Small intestine (tissue), 7 donors: ENCODE results near the gene ENPP3. TPM values are rescaled to one million over a fixed set of nuclear protein-coding genes. Genes with fewer than 3 reads are reported as not detected.

Experiments
- DNase-seq, 2 donors: peaks; one replicate each; pipeline versions ENCODE4 v3.0.0 to v3.0.0-alpha.2; 2013
- FAIRE-seq: peaks from 2 replicates; lab custom pipeline; 2012; peaks lifted over from hg19 to GRCh38; lab: Jason Lieb, UNC
- H3K27ac ChIP-seq, 3 donors: one replicate each; pipeline ENCODE4 v1.5.1; 2013; ENCODE audit warnings: low read length in 2 of 3, mild to moderate bottlenecking in 2 of 3, control low read depth in 1 of 3, inconsistent platforms in 1 of 3, low read depth in 1 of 3, moderate library complexity in 1 of 3
- H3K27me3 ChIP-seq, 3 donors: one replicate each; pipeline ENCODE4 v1.6.1; 2013; ENCODE audit warnings: low read length in 3 of 3, inconsistent platforms in 1 of 3; ENCODE audit not compliant: control insufficient read depth in 3 of 3, insufficient read depth in 3 of 3
- H3K36me3 ChIP-seq, 3 donors: one replicate each; pipeline ENCODE4 v1.6.1; 2013; ENCODE audit warnings: low read length in 3 of 3, inconsistent platforms in 1 of 3, low read depth in 1 of 3, mild to moderate bottlenecking in 1 of 3, moderate library complexity in 1 of 3; ENCODE audit not compliant: control insufficient read depth in 3 of 3, insufficient read depth in 2 of 3
- H3K4me1 ChIP-seq, 3 donors: one replicate each; pipeline ENCODE4 v1.6.1; 2013; ENCODE audit warnings: low read length in 2 of 3, inconsistent platforms in 1 of 3, low read depth in 1 of 3, mild to moderate bottlenecking in 1 of 3, moderate library complexity in 1 of 3; ENCODE audit not compliant: control insufficient read depth in 3 of 3, insufficient read depth in 2 of 3
- H3K4me3 ChIP-seq, 3 donors: one replicate each; pipeline ENCODE4 v1.5.1; 2013; ENCODE audit warnings: low read length in 3 of 3, control low read depth in 1 of 3, inconsistent platforms in 1 of 3, low read depth in 1 of 3, mild to moderate bottlenecking in 1 of 3, moderate library complexity in 1 of 3
- H3K9me3 ChIP-seq, 2 donors: one replicate each; pipeline ENCODE4 v1.6.1; 2013; ENCODE audit warnings: low read depth in 1 of 2, low read length in 1 of 2; ENCODE audit not compliant: control insufficient read depth in 2 of 2, insufficient read depth in 1 of 2
- WGBS, 3 donors: extraction: QIAGEN DNeasy Blood & Tissue Kit; methylation state at CpG; one replicate each; pipeline ENCODE4 v1.1.7; 2013; 5-methylcytosine and 5-hydroxymethylcytosine counted together
- polyA plus RNA-seq, 4 donors: library from polyadenylated mRNA; stranded (reverse) in 3 of 4; unstranded in 1 of 4; fragments of 200-250 nt in 3 of 4; fragments of 120-200 nt in 1 of 4; gene quantifications; one replicate each; pipeline versions ENCODE4 v1.2.1 to v1.2.3, GENCODE V29; 2013
- donor health status: healthy with polysubstance abuse.
- donor health status: control.
- donor health status: control.
- donor health status: Bipolar disorder and iron deficiency.
- donor health status: healthy.

The ENPP3 gene
- polyA plus RNA-seq, 4 donors, result 0.57 to 53.0 (median 7.2) TPM

DNA sequence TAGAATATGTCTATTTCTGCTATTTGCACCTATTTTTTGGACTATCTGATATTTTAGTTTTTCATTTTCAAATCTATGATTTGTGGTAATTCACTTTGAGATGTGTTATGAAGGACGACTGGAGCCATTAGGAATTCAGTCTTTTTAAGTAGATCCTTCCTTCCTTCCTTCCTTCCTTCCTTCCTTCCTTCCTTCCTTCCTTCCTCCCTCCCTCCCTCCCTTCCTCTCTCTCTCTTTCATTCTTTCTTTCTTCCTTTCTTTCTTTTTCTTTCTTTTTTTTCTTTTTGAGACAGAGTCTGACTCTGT, 124.6 kb downstream of the ENPP3 start:
- WGBS, 3 donors, result 70 to 83% (median 83%) methylated on average over 1 of the region's 1 CpG
- H3K4me1 ChIP-seq, result peaks cover 0 to 9% (median 0%) of the 10 kb centered on the region in 3 donors
- no peak for FAIRE-seq

DNA sequence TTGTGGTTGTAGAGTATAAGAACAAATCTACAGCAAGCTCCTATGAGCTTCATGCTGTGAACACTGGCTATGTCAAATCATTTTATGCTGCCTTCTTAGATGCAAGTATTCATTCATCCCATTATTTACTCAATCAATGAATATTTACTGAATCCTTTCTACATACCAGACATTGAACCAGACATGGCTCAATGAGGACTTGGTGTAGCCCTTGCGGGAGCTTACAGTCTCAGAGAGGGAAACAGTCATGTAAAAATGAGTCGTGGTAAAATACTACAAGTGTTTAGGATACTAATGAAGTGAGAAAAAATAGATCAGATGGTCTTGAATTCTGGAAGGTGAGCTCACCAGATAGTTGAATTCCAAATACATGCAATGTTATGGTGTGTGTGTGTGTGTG, 125.9 kb downstream of the ENPP3 start:
- H3K27ac ChIP-seq, result no peak overlapping the region
- H3K4me3 ChIP-seq, result no peak overlapping the region
- 86 to 94% (median 90%) methylated on average over 2 of the region's 2 CpGs for WGBS, 3 donors
- H3K9me3 ChIP-seq, result no peaks in the 10 kb centered on the region
- no peaks in the 10 kb centered on the region for H3K36me3 ChIP-seq
- peaks cover 0 to 12% (median 0%) of the 10 kb centered on the region in 3 donors for H3K4me1 ChIP-seq
- FAIRE-seq (no peak), DNase-seq (no peak)
- H3K27me3 ChIP-seq, result no peaks in the 10 kb centered on the region

More for the DNA sequence above, 124.6 kb downstream of the ENPP3 start:
- no peaks in the 10 kb centered on the region for H3K36me3 ChIP-seq
- DNase-seq, result no peak
- no peaks in the 10 kb centered on the region for H3K27me3 ChIP-seq
- H3K27ac ChIP-seq, result no peak overlapping the region
- no peaks in the 10 kb centered on the region for H3K9me3 ChIP-seq
- H3K4me3 ChIP-seq, result no peak overlapping the region

DNA sequence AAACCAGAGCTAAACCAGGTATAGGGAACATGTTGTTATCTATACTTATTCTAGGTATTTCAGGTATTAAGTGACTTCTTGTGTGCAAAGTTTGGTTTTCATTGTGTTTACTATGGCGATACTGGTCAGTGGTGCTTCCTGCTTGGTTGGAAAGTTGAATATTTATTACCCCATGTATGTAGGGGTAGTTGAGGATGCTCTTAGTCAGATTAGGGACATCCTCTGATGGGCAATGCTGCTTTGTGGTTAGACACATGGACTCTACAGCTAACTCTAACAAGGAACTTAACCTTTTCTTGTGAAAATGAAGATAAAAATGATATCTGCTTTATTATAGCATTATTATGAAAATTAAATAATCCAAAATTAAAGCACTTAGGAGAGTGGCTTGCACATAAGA, 126.6 kb downstream of the ENPP3 start:
- Histone ChIP-seq H3K27ac (no peak overlapping the region), H3K9me3 (no peaks in the 10 kb centered on the region), H3K36me3 (no peaks in the 10 kb centered on the region), H3K27me3 (no peaks in the 10 kb centered on the region), H3K4me3 (no peak overlapping the region), H3K4me1 (peaks cover 0 to 12% (median 0%) of the 10 kb centered on the region in 3 donors)
- WGBS, 3 donors, result 50 to 55% (median 53%) methylated on average over 1 of the region's 1 CpG
- DNase-seq (no peak), FAIRE-seq (no peak)

DNA sequence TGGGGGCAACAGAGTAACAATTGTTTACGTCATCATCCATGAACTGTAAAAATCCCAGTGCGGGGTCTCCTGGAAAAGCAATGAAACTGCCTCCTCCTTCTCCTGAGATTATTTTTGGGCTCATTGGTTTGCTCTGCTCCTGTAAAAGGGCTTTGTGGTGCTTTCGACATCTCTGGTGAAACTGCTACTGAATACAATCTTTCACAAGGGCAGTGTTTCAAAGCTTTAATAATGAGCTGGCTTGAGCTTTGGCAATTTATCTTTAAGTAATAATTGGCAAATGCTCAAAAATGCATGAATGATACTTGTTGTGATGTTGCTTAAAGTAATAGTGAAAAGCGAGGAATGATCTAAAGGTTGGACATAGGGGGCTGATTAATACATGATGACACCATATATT, 127.2 kb downstream of the ENPP3 start:
- 88 to 91% (median 90%) methylated on average over 4 of the region's 4 CpGs for WGBS, 3 donors
- Histone ChIP-seq H3K9me3 (no peaks in the 10 kb centered on the region), H3K27ac (no peak overlapping the region), H3K4me1 (peaks cover 0 to 12% (median 0%) of the 10 kb centered on the region in 3 donors), H3K36me3 (no peaks in the 10 kb centered on the region), H3K27me3 (no peaks in the 10 kb centered on the region), H3K4me3 (no peak overlapping the region)
- FAIRE-seq (no peak), DNase-seq (no peak)

DNA sequence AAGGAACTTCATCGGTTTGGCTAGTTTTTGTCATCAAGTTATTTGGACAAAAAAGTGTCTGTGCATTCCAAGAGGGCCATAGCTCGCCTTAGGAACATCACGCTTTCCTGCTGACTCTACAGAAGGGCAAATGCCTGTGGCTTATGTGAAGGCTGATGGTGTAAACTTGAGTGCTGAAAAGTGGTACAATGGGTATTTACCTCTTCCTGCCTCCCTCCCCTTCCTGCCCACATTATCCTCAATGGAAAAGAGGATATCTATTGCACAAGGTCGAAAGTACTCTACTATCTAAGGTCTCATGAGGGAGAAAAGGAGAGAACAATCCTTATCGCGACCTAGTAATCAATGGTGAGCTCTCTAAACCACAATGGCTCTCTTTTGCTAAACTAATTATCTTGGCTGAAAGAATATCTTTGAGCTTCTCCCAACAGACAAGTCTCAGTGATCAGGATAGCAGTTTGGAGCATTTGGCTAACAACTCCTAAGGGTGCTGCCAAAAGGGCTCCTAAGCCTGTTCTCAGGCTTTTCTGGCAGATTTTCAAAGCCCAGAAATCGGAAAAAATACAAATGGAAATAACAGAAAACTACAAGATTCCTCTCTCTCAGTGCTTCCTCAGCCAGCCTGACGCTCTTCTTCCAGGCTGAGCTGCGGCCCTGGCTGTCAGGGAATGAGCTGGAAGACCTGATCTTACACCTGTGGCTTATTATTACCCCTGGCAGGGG, 128.1 kb downstream of the ENPP3 start:
- Histone ChIP-seq H3K4me1 (peaks cover 0 to 12% (median 0%) of the 10 kb centered on the region in 3 donors), H3K27me3 (no peaks in the 10 kb centered on the region), H3K9me3 (no peaks in the 10 kb centered on the region), H3K27ac (peak overlapping the region in 1 of 3 donors; percentile 39), H3K4me3 (no peak overlapping the region), H3K36me3 (no peaks in the 10 kb centered on the region)
- 67 to 79% (median 79%) methylated on average over 9 of the region's 9 CpGs for WGBS, 3 donors
- FAIRE-seq (no peak), DNase-seq (peak in 1 of 2 donors; percentile 50)

DNA sequence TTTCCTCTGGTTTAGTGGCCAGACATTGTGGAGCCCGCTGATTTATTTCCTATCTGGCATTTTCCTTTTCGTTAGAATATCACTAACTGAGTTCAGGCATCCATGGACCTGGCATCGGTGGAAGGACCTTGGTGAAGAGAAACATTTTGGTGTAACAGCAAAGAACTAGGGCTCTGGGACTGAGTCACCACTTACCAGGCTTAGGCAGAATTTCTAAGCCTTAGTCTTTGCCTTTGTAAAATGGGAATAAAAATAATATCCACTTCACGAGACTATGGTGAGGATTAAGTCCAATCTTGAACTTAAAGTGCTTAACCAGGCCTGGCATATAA, 128.7 kb downstream of the ENPP3 start:
- no peak for FAIRE-seq
- no peaks in the 10 kb centered on the region for H3K36me3 ChIP-seq
- no peaks in the 10 kb centered on the region for H3K27me3 ChIP-seq
- no peaks in the 10 kb centered on the region for H3K9me3 ChIP-seq
- H3K27ac ChIP-seq, result peak overlapping the region in 1 of 3 donors; percentile 39
- no peak overlapping the region for H3K4me3 ChIP-seq
- no peak for DNase-seq
- 77 to 80% (median 79%) methylated on average over 4 of the region's 4 CpGs for WGBS, 3 donors
- H3K4me1 ChIP-seq, result peaks cover 0 to 12% (median 0%) of the 10 kb centered on the region in 3 donors

DNA sequence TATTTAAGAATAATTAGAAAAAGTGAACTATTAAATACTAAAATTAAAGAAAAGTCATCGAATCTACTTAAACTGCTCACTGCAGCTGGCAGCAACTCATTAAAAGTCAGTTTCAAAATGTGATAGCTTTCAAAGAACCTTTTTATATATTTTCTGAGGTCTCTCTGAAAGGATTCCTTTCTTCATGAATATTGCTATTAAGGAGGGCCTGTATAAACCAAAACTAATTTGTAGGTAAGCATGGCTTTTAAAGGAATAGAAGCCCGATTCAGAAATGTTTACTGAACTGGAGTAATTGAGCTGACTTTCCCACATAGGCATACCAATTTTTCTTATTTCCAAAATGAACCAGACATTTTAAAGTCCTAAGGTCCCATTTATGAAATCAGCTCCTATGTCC, 129.5 kb downstream of the ENPP3 start:
- Histone ChIP-seq H3K27me3 (no peaks in the 10 kb centered on the region), H3K4me1 (peaks cover 0 to 12% (median 0%) of the 10 kb centered on the region in 3 donors), H3K27ac (no peak overlapping the region), H3K4me3 (no peak overlapping the region), H3K36me3 (no peaks in the 10 kb centered on the region), H3K9me3 (no peaks in the 10 kb centered on the region)
- WGBS, 3 donors, result 84 to 86% (median 85%) methylated on average over 2 of the region's 2 CpGs
- no peak for DNase-seq
- FAIRE-seq, result no peak

DNA sequence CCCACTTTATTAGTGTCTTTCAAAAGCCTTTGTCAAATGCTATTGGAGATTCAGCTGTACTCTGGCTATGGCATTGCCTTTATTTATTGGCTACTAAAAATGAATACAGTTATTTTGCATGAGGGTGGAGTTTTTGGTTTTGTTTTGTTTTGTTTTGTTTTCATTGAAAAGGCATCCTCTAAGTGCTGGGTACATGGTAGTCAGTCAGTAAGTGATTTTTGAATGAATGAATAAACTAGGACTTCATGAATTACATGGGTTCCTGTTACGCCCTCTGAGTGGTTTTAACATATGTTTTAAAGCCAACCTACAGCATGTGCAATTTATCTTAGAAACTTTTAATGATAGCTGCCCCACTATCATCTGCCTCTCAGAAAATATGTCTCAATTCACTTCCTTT, 131.9 kb downstream of the ENPP3 start:
- H3K9me3 ChIP-seq, result no peaks in the 10 kb centered on the region
- WGBS, 3 donors, result 71 to 95% (median 73%) methylated on average over 1 of the region's 1 CpG
- FAIRE-seq, result no peak

More for the DNA sequence above, 131.9 kb downstream of the ENPP3 start:
- no peak overlapping the region for H3K27ac ChIP-seq
- peaks cover 0 to 12% (median 0%) of the 10 kb centered on the region in 3 donors for H3K4me1 ChIP-seq
- DNase-seq, result no peak
- H3K36me3 ChIP-seq, result no peaks in the 10 kb centered on the region
- H3K27me3 ChIP-seq, result no peaks in the 10 kb centered on the region
- H3K4me3 ChIP-seq, result no peak overlapping the region
